ENCODE results near the gene RINL. TPM values are rescaled to one million over a fixed set of nuclear protein-coding genes. Genes with fewer than 3 reads are reported as not detected.

RINL gene
- total RNA-seq, 1 experiment from 2014 or later = 14.5 TPM

GRCh38 chr19:38910488-38910887, 32.4 kb upstream of the RINL start (continued):
- TF ChIP-seq TP53 (CRISPR knock-in tag; IDR thresholded peaks at IDR 0.05) (no peak), TCF7 (CRISPR knock-in tag; IDR thresholded peaks at IDR 0.05; ENCODE audit: low read depth) (no peak), SMAD4 (CRISPR knock-in tag; IDR thresholded peaks at IDR 0.05) (no peak), TEAD1 (CRISPR knock-in tag; IDR thresholded peaks at IDR 0.05) (no peak), ZNF532 (CRISPR knock-in tag; IDR thresholded peaks at IDR 0.05; ENCODE audit: borderline replicate concordance) (no peak)
- TF ChIP-seq, protein P1, sequence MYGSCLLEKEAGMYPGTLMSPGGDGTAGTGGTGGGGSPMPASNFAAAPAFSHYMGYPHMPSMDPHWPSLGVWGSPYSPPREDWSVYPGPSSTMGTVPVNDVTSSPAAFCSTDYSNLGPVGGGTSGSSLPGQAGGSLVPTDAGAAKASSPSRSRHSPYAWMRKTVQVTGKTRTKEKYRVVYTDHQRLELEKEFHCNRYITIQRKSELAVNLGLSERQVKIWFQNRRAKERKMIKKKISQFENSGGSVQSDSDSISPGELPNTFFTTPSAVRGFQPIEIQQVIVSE (CRISPR knock-in tag; IDR thresholded peaks at IDR 0.05; ENCODE audit: borderline replicate concordance) = no peak

DNA sequence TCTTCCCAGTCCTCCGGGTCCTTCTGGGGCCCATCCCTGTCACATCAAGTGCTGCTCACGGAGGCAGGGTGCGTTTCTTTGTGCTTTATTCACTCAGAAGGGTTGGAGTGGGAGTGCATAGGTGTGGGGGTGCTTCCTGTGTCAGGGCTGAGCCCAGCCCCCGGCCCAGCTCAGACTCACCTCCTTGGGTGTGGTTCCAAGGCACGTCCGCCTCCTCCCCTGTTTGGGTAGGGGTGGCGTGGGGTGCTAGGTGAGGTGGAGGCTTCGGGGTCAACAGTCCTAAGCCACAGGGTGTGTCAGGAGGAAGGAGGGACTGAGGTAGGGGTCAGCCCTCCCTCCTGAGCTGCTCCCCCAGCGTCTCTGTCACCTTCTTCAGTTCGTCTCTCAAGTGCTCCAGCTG, 30.8 kb upstream of the RINL start:
- no peaks in the 10 kb centered on the region for H3K9me3 Mint-ChIP-seq
- DNase-seq (ENCODE audit: low spot score) = no peak
- ATAC-seq = no peak
- peaks cover 10% of the 10 kb centered on the region for H3K36me3 Mint-ChIP-seq
- no peak overlapping the region for H3K27ac Mint-ChIP-seq
- ChIA-PET POLR2A (interaction anchor here (1.5 kb wide), 1 partner anchor 9 kb away, joined by 11 read pairs; the partner anchor contains the start of genes NFKBIB and SIRT2), CTCF (interaction anchor here (2.6 kb wide), 1 partner anchor 21 kb away, joined by 11 read pairs; the partner anchor contains the start of genes MRPS12 and SARS2)
- no peak for TF ChIP-seq MLX (CRISPR knock-in tag; IDR thresholded peaks at IDR 0.05)
- no peak overlapping the region for H3K4me3 Mint-ChIP-seq
- peaks cover 4% of the 10 kb centered on the region; the same call in 1 of the 2 replicates for H3K4me1 Mint-ChIP-seq
- H3K27me3 Mint-ChIP-seq (ENCODE audit: low read depth) = peaks cover 10% of the 10 kb centered on the region

DNA sequence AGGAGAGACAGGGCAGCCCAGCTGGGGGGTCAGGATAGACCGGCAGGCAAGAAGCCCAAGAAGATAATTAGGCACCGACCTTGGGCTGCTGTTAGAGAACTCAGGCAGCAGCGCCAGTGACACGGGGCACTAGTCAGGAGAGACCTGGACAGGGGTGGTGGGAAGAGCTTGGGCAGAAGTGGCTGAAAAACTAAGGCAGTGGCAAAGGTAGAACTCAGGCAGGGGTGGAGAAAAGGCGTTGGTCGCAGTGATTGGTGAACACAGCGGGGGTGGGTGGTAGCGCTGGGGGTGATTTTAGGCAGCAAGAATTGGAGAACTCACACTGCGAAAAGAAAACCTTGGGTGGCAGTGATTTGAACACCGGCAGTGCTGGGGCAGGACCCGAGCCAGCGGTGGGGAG, 29.6 kb upstream of the RINL start:
- no peak overlapping the region for H3K4me3 Mint-ChIP-seq
- DNase-seq (ENCODE audit: low spot score) = no peak
- peaks cover 7% of the 10 kb centered on the region for H3K27me3 Mint-ChIP-seq (ENCODE audit: low read depth)
- H3K4me1 Mint-ChIP-seq = peaks cover 4% of the 10 kb centered on the region; the same call in 1 of the 2 replicates
- ATAC-seq = no peak
- no peaks in the 10 kb centered on the region for H3K9me3 Mint-ChIP-seq
- TF ChIP-seq MLX (CRISPR knock-in tag; IDR thresholded peaks at IDR 0.05) = no peak
- no peak for TF ChIP-seq RORB (CRISPR knock-in tag; IDR thresholded peaks at IDR 0.05)
- TF ChIP-seq OVOL2 (CRISPR knock-in tag; IDR thresholded peaks at IDR 0.05; ENCODE audit: borderline replicate concordance) = no peak
- peaks cover 10% of the 10 kb centered on the region for H3K36me3 Mint-ChIP-seq
- CTCF ChIA-PET = no interaction called here
- no peak overlapping the region; the same call in 1 of the 2 replicates for H3K27ac Mint-ChIP-seq
- POLR2A ChIA-PET = interaction anchor here (1.5 kb wide), 1 partner anchor 8 kb away, joined by 11 read pairs; the partner anchor contains the start of genes NFKBIB and SIRT2

- POLR2A ChIA-PET = no interaction called here
Observed at GRCh38 chr19:38907227-38907626, 29.2 kb upstream of the RINL start.

More at GRCh38 chr19:38907227-38907626, 29.2 kb upstream of the RINL start:
- Mint-ChIP-seq H3K9me3 (no peaks in the 10 kb centered on the region), H3K4me1 (peaks cover 4% of the 10 kb centered on the region; the same call in 1 of the 2 replicates), H3K27ac (no peak overlapping the region), H3K27me3 (ENCODE audit: low read depth) (peaks cover 4% of the 10 kb centered on the region; the same call in 1 of the 2 replicates), H3K4me3 (no peak overlapping the region), H3K36me3 (peaks cover 10% of the 10 kb centered on the region)
- TF ChIP-seq E2F4 (CRISPR knock-in tag; IDR thresholded peaks at IDR 0.05; ENCODE audit: borderline replicate concordance, low read depth) (no peak), ETV6 (CRISPR knock-in tag; IDR thresholded peaks at IDR 0.05) (no peak), TCF7 (CRISPR knock-in tag; IDR thresholded peaks at IDR 0.05; ENCODE audit: low read depth) (no peak), NFATC4 (CRISPR knock-in tag; IDR thresholded peaks at IDR 0.05) (no peak), NFYB (CRISPR knock-in tag; conservative IDR thresholded peaks at IDR 0.05; ENCODE audit: low read depth) (no peak)
- TF ChIP-seq, protein P2, sequence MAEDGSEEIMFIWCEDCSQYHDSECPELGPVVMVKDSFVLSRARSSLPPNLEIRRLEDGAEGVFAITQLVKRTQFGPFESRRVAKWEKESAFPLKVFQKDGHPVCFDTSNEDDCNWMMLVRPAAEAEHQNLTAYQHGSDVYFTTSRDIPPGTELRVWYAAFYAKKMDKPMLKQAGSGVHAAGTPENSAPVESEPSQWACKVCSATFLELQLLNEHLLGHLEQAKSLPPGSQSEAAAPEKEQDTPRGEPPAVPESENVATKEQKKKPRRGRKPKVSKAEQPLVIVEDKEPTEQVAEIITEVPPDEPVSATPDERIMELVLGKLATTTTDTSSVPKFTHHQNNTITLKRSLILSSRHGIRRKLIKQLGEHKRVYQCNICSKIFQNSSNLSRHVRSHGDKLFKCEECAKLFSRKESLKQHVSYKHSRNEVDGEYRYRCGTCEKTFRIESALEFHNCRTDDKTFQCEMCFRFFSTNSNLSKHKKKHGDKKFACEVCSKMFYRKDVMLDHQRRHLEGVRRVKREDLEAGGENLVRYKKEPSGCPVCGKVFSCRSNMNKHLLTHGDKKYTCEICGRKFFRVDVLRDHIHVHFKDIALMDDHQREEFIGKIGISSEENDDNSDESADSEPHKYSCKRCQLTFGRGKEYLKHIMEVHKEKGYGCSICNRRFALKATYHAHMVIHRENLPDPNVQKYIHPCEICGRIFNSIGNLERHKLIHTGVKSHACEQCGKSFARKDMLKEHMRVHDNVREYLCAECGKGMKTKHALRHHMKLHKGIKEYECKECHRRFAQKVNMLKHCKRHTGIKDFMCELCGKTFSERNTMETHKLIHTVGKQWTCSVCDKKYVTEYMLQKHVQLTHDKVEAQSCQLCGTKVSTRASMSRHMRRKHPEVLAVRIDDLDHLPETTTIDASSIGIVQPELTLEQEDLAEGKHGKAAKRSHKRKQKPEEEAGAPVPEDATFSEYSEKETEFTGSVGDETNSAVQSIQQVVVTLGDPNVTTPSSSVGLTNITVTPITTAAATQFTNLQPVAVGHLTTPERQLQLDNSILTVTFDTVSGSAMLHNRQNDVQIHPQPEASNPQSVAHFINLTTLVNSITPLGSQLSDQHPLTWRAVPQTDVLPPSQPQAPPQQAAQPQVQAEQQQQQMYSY (CRISPR knock-in tag; IDR thresholded peaks at IDR 0.05) = no peak
- TF ChIP-seq, protein P3, sequence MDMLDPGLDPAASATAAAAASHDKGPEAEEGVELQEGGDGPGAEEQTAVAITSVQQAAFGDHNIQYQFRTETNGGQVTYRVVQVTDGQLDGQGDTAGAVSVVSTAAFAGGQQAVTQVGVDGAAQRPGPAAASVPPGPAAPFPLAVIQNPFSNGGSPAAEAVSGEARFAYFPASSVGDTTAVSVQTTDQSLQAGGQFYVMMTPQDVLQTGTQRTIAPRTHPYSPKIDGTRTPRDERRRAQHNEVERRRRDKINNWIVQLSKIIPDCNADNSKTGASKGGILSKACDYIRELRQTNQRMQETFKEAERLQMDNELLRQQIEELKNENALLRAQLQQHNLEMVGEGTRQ (CRISPR knock-in tag; IDR thresholded peaks at IDR 0.05) = no peak
- TF ChIP-seq, protein P4, sequence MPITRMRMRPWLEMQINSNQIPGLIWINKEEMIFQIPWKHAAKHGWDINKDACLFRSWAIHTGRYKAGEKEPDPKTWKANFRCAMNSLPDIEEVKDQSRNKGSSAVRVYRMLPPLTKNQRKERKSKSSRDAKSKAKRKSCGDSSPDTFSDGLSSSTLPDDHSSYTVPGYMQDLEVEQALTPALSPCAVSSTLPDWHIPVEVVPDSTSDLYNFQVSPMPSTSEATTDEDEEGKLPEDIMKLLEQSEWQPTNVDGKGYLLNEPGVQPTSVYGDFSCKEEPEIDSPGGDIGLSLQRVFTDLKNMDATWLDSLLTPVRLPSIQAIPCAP (CRISPR knock-in tag; IDR thresholded peaks at IDR 0.05) = no peak
- DNase-seq (ENCODE audit: low spot score) = no peak
- CTCF ChIA-PET = no interaction called here
- no peak for ATAC-seq

Data from WTC11 (cell line).